Fibroblast of the conjunctiva (primary cell): ENCODE measurements around the gene CD86.

Source experiments
- DNase-seq: peaks from one replicate; pipeline ENCODE4 v3.0.0-alpha.2; 2010; ENCODE audit warnings: low read depth

CD86 gene

DNA sequence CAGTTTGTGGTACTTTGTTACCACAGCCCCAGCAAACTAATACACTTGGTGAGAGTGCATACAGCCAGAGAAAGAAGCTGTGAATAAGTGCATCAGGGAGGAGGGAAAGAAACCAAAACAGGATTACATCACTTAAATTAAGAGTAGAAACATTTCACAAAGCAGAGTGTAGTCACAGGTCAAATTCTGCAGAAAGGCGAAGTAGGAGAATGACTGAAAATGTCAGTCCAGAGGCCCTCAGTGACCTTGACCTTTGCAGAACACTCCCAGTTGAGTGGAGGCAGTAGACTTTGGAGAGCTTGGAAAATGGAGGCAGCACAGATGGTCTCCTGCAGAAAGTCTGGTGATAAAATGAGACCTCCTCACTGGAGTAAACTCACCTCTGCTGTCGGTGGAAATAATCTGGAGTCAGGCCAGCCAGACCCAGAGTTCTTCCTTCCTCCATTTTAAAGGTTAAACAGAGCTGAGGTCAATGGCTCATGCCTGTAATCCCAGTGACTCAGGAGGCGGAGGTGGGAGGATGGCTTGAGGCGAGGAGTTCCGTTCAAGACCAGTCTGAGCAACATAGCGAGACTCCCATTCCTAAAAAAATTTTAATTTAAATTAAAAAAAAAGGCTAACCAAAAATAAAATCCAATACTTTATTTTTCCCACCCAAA lies 5.0 kb downstream of the CD86 start:
- no peak for DNase-seq

DNA sequence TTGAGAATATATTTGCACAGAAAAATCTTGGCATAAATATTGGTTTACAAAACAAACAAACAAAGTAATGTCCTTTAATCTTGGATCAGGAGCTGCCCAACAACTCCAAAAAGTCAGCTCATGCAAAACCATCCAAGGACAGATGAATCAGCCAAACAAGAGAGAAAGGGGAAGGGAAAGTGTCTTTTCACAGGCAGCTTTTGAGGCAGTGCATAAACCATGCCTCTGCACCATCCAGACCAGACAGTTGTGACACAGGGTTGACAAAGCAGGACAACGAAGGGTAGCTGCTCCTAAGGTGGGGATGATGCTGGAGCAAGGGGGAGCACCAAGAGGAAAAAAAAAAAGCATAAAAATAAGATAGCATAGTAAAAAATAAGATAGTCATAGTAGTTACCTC lies 8.7 kb downstream of the CD86 start:
- DNase-seq: no peak

DNA sequence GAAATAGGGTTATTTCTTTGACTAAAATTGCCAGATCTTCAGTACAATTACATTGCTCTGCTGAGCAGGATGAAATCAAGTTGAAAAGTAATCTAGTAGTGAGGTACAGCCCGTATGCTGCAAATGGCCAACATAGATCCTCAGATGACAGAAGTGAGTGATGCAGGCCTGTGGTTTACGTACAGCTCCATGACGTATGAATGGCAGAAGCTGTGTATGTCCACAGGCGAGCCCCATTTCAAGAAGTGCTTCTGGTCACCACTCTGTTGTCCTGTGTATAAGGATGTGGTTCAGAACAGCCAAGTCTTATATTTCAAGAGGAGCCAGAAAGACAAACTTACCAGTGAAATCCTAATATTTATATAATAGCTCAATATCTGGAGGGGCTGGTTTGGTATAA lies 9.2 kb downstream of the CD86 start:
- DNase-seq: no peak

- DNase-seq: no peak
These were observed 11.4 kb downstream of the CD86 start for GRCh38 chr3:122066331-122067213.

DNA sequence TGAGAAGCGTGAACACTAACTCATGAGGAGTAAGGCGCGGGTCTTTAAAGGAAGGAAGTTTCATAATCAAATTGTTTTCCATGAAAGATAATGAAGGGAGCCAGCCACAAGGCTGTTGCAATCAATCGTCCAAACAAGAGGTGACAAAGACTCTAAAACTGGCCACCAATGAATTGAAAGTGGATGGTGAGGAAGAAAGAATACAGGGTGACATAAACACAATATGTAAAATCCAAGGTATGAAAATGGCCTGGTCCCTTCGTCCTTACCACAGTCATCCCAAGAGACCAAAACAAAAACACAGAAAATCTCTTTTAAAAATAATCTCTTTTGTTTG lies 12.0 kb downstream of the CD86 start:
- no peak for DNase-seq

- no peak for DNase-seq
These were observed 12.6 kb downstream of the CD86 start for GRCh38 chr3:122067588-122068240.

- no peak for DNase-seq
These were observed 19.6 kb downstream of the CD86 start for GRCh38 chr3:122074621-122075265.

- DNase-seq: no peak
These were observed 21.5 kb downstream of the CD86 start for GRCh38 chr3:122076491-122077292.

- DNase-seq: no peak
These were observed 22.4 kb downstream of the CD86 start for GRCh38 chr3:122077293-122078234.

DNA sequence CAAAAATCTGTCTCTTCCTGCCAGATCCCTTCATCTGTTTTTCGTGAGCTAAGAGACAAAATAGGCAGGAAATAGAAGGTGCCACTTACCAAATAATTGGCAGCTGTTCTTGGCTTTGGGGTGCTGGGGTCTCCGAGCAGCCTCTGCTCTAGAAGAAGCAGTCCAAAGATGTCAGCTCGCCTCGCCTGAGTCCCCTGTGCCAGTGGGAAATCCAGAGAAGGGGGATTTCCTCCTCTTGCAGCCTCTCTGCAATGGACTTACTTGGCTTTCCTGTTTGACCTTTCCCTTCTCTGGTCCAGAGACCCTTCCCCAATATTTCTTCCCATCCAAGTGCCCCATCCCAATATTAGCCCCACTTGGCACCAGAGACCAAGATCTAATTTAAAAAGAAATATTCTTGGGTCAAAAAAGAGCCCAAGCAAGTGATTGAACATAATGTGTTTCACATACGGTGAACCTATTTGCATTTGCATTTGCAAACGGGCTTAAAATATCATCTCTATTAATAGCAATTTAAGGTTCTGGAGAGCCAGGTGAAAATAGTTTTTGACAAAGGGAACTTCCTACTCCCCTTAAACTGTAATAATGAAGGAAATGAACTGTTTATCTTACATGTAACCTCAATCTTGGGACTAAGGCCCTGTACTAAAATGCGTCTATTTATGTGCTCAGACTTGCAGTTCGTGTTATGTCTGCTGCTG lies 23.2 kb downstream of the CD86 start:
- DNase-seq: no peak

DNA sequence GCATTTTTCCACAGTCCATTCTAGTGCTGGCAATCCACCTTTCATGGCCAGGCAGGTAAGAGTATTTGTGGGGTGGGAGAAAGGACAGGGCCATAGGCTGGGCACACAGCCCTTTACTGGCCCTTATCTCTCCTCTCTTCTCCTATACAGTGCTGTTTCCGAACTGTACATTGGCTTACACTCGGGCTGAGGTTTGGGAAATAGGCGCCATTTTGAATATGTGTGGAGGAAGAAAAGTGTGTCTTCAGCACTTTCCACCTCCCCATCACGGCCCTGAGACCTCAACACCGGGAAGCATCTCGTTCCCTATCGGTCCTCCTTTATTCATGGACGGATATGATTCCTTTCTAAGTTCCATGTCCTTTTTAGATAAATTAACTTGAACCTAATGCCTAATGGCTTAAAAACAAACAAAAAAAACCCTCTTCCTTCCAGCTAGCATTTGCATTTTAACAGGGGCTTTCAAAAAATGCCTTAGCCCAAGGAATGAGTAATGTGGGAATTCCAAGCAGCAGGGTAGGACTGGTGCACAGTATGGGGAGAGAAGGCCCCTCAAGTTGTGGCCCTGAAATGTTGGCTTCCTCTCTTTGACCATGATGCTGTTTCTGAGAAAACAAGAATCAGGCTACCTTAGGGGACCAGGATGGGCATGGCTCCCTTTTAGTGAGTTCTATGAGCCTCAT lies 24.5 kb downstream of the CD86 start:
- no peak for DNase-seq

GRCh38 chr3:122080207-122080587 lies 25.0 kb downstream of the CD86 start:
- DNase-seq: no peak

DNA sequence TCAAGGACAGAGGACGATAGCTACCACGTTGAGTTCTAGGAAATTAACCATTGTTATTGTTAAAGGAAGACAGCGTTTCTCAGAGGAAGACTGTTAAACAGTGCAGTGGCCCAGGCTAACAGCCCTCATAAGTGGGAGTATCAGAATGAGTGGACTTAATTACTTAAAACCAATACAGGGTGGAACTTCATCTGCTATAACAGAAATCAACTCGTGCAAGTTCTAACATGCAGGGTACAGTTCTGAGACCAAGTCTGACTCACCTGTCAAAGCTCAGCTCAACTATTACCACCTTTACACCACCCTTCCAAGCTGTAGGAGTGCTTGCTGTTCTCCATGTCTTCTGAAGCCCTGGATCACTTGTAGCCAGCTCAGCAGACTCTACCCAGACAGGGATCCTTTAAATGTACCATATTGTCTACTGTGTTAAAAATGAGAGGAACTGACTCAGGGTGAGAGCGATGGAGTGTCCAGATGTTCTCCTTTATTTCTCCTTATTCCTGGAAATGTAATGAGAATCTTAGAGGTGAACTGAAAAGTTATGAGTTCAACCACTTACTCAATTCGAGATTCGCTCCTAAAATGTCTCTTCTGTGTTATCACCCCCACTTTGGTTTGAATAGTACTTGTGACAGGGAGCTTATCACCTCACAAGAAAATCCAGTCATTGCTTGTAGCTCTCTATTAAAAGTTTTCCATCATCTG lies 26.5 kb downstream of the CD86 start:
- no peak for DNase-seq

GRCh38 chr3:122082357-122082756 lies 27.2 kb downstream of the CD86 start:
- no peak for DNase-seq

DNA sequence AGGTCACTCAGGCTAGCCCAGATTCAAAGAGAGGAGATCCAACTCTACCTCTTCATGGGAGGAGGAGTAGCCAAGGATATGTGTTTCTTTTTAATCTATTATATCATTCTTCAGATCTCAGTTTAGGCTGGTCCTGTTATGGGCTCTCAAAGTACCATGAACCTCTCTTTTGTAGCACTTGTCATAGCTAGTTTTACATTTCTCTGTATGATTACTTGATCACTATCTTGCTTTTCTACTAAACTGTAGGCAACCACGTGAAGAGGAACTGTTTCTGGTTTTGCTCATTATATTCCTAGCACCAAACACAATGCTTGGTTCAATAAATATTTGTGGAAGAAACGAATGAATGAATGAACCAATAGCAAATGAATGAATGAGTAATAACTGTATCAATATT lies 29.6 kb downstream of the CD86 start:
- no peak for DNase-seq

DNA sequence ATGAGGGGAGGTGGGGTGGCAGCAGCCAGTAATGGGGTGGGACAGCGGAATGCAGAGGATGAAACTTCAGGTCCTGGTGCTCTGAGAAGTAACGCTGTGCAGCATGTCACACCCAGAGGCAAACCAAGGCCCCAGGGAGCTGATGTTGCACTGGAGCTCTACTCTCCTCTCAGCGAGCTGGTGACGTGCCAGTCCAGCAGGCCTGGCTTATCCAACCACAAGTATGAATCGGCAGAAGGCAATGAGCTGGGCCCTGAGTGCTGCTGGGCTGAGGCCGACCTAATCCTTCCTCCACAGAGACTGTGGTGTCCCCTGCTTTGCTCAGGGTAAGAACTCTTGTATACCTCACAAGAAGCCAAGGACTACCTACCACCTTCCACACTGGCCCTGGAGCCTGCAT lies 30.5 kb downstream of the CD86 start:
- DNase-seq: no peak

GRCh38 chr3:122088531-122088930 lies 33.4 kb downstream of the CD86 start:
- DNase-seq: no peak

DNA sequence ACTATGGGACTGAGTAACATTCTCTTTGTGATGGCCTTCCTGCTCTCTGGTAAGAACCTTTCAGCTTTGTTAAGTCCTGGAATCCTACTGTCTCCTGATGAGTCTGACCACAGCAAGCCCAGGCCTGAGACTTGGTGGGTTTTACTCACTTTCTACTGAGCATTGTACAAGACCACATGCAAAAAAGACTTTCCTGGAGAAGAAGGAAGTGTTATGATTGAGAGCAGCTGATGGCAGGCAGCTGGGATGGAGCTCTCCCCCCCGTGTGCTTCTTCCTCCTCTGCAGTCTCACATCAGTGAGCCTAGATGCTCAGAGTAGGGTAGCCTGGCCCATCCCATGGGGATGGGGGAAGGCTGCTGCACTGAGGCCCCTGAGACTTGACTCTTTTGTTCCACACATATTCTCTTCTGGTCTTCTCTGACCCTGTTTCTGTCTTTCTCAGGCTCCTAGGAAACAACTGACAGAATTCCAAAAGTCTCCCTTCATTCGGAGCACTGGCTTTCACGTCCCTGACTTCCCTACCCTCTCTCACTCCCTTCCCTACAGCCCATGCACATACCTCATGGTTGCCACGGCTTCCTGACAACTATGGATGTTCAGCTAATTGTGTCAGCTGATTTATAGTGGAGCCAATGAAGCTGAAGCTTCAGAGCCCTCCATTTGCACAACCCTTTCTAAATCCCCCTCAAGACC lies 36.6 kb downstream of the CD86 start:
- DNase-seq: no peak
